ENCODE results near the gene CA4. TPM values are rescaled to one million over a fixed set of nuclear protein-coding genes. Genes with fewer than 3 reads are reported as not detected.
"Not testable (repeated sequence)": the region's sequence is repeated elsewhere in the genome, so short reads cannot be mapped to it uniquely, and the experiment has no call there.

The CA4 gene
- total RNA-seq, 2 donors from 2014 or later, result not detected

- H3K36me3 Mint-ChIP-seq; DNase-seq (ENCODE audit: low spot score); H3K4me1 Mint-ChIP-seq (ENCODE audit: low read depth in 2 of 2); H3K27me3 Mint-ChIP-seq; ATAC-seq; H3K4me3 Mint-ChIP-seq; H3K9me3 Mint-ChIP-seq: not testable (repeated sequence)
- H3K27ac Mint-ChIP-seq, result peak overlapping the region in 1 of 2 donors; percentile 54
These were observed 37.3 kb downstream of the CA4 start for GRCh38 chr17:60186846-60187745.

GRCh38 chr17:60188759-60189158 is 39.0 kb downstream of the CA4 start:
- no peak overlapping the region for H3K27ac Mint-ChIP-seq
- H3K9me3 Mint-ChIP-seq, result no peaks in the 10 kb centered on the region
- ATAC-seq (no peak), DNase-seq (ENCODE audit: low spot score) (no peak)
- H3K36me3 Mint-ChIP-seq, result no peaks in the 10 kb centered on the region
- no peaks in the 10 kb centered on the region for H3K27me3 Mint-ChIP-seq
- H3K4me3 Mint-ChIP-seq, result no peak overlapping the region
- H3K4me1 Mint-ChIP-seq (ENCODE audit: low read depth in 2 of 2), result no peaks in the 10 kb centered on the region

GRCh38 chr17:60190032-60190431 is 40.3 kb downstream of the CA4 start:
- not testable (repeated sequence) for H3K9me3 Mint-ChIP-seq; H3K4me3 Mint-ChIP-seq; H3K27me3 Mint-ChIP-seq; H3K36me3 Mint-ChIP-seq; H3K27ac Mint-ChIP-seq; DNase-seq (ENCODE audit: low spot score); ATAC-seq; H3K4me1 Mint-ChIP-seq (ENCODE audit: low read depth in 2 of 2)

- H3K27me3 Mint-ChIP-seq; ATAC-seq; H3K4me3 Mint-ChIP-seq; H3K9me3 Mint-ChIP-seq; H3K27ac Mint-ChIP-seq; H3K4me1 Mint-ChIP-seq (ENCODE audit: low read depth in 2 of 2); DNase-seq (ENCODE audit: low spot score): not testable (repeated sequence)
- H3K36me3 Mint-ChIP-seq, result peaks cover 16% of the 10 kb centered on the region
These were observed 43.3 kb downstream of the CA4 start for GRCh38 chr17:60193032-60193431.

- DNase-seq (ENCODE audit: low spot score), result no peak
- no peaks in the 10 kb centered on the region for H3K9me3 Mint-ChIP-seq
- H3K36me3 Mint-ChIP-seq, result peaks cover 16% of the 10 kb centered on the region
- ATAC-seq, result no peak
- peaks cover 0 to 3% of the 10 kb centered on the region in 2 donors for H3K4me1 Mint-ChIP-seq (ENCODE audit: low read depth in 2 of 2)
- no peaks in the 10 kb centered on the region for H3K27me3 Mint-ChIP-seq
- no peak overlapping the region for H3K27ac Mint-ChIP-seq
- no peak overlapping the region for H3K4me3 Mint-ChIP-seq
These were observed 43.7 kb downstream of the CA4 start for GRCh38 chr17:60193482-60193881.

- H3K4me1 Mint-ChIP-seq (ENCODE audit: low read depth in 2 of 2); H3K27ac Mint-ChIP-seq; DNase-seq (ENCODE audit: low spot score); H3K4me3 Mint-ChIP-seq; ATAC-seq; H3K27me3 Mint-ChIP-seq; H3K9me3 Mint-ChIP-seq: not testable (repeated sequence)
- peaks cover 16% of the 10 kb centered on the region for H3K36me3 Mint-ChIP-seq
These were observed 44.4 kb downstream of the CA4 start for GRCh38 chr17:60194141-60194540.

- H3K27ac Mint-ChIP-seq, H3K9me3 Mint-ChIP-seq: not testable (repeated sequence)
These were observed 48.9 kb downstream of the CA4 start for GRCh38 chr17:60198630-60199029.

GRCh38 chr17:60205782-60206181 is 56.0 kb downstream of the CA4 start:
- H3K9me3 Mint-ChIP-seq; DNase-seq (ENCODE audit: low spot score); H3K27ac Mint-ChIP-seq; ATAC-seq; H3K36me3 Mint-ChIP-seq; H3K4me1 Mint-ChIP-seq (ENCODE audit: low read depth in 2 of 2); H3K27me3 Mint-ChIP-seq; H3K4me3 Mint-ChIP-seq: not testable (repeated sequence)

More at GRCh38 chr17:60198630-60199029, 48.9 kb downstream of the CA4 start:
- not testable (repeated sequence) for H3K27me3 Mint-ChIP-seq; H3K4me1 Mint-ChIP-seq (ENCODE audit: low read depth in 2 of 2); DNase-seq (ENCODE audit: low spot score); ATAC-seq; H3K4me3 Mint-ChIP-seq
- H3K36me3 Mint-ChIP-seq, result peaks cover 16% of the 10 kb centered on the region

- not testable (repeated sequence) for H3K36me3 Mint-ChIP-seq; DNase-seq (ENCODE audit: low spot score); H3K27me3 Mint-ChIP-seq; ATAC-seq; H3K9me3 Mint-ChIP-seq; H3K4me1 Mint-ChIP-seq (ENCODE audit: low read depth in 2 of 2); H3K27ac Mint-ChIP-seq; H3K4me3 Mint-ChIP-seq
These were observed 58.5 kb downstream of the CA4 start for GRCh38 chr17:60208302-60208701.

Other genes with a start within 250 kb of the CA4 start
- gene RNFT1, start 185.2 kb upstream of the CA4 start, total RNA-seq, result 10 to 100 TPM; 20.1 to 25.5 TPM
- 10 to 100 TPM; 18.5 to 21.3 TPM for gene HEATR6, start 71.1 kb upstream of the CA4 start, total RNA-seq
- gene USP32, start 242.2 kb downstream of the CA4 start, total RNA-seq, result 10 to 100 TPM; 58.7 to 64.1 TPM

Measured in natural killer cell treated with Interleukin-12 subunit alpha and Interleukin-12 subunit beta and Interleukin-15 and Interleukin-18, amount 100 ng/mL, for 72 hours (primary cell).